ENCODE data around the gene CFAP46. TPM values are rescaled to one million over a fixed set of nuclear protein-coding genes. Genes with fewer than 3 reads are reported as not detected.

Gene CFAP46
- 1.1 and 3.0 TPM in 2 replicates for total RNA-seq

GRCh38 chr10:132942101-132943057, at the start of gene CFAP46:
Gene CFAP46 (minus strand): TSS chr10:132942570. CDS start chr10:132942484, 86 bp downstream.
- no peak for DNase-seq (ENCODE audit: low read depth, low spot score)

GRCh38 chr10:132991706-132992432, 49.5 kb upstream of the CFAP46 start:
- DNase-seq (ENCODE audit: low read depth, low spot score): no peak

- DNase-seq (ENCODE audit: low read depth, low spot score): no peak
Observed at GRCh38 chr10:132990684-132991545, 48.5 kb upstream of the CFAP46 start.

GRCh38 chr10:132989476-132990415, 47.4 kb upstream of the CFAP46 start:
- DNase-seq (ENCODE audit: low read depth, low spot score): no peak

GRCh38 chr10:132988988-132989387, 46.6 kb upstream of the CFAP46 start:
- no peak for DNase-seq (ENCODE audit: low read depth, low spot score)

- peak; percentile 44 for DNase-seq (ENCODE audit: low read depth, low spot score)
Observed at GRCh38 chr10:132987671-132988571, 45.6 kb upstream of the CFAP46 start.

GRCh38 chr10:132986978-132987377, 44.6 kb upstream of the CFAP46 start:
- no peak for DNase-seq (ENCODE audit: low read depth, low spot score)

GRCh38 chr10:132986576-132986975, 44.2 kb upstream of the CFAP46 start:
- DNase-seq (ENCODE audit: low read depth, low spot score): no peak

GRCh38 chr10:132986076-132986475, 43.7 kb upstream of the CFAP46 start:
- DNase-seq (ENCODE audit: low read depth, low spot score): no peak

GRCh38 chr10:132985546-132985900, 43.2 kb upstream of the CFAP46 start:
- DNase-seq (ENCODE audit: low read depth, low spot score): no peak

- no peak for DNase-seq (ENCODE audit: low read depth, low spot score)
Observed at GRCh38 chr10:132984801-132985545, 42.6 kb upstream of the CFAP46 start.

- no peak for DNase-seq (ENCODE audit: low read depth, low spot score)
Observed at GRCh38 chr10:132984008-132984295, 41.6 kb upstream of the CFAP46 start.

- DNase-seq (ENCODE audit: low read depth, low spot score): no peak
Observed at GRCh38 chr10:132983252-132984007, 41.1 kb upstream of the CFAP46 start.

- no peak for DNase-seq (ENCODE audit: low read depth, low spot score)
Observed at GRCh38 chr10:132982301-132982989, 40.1 kb upstream of the CFAP46 start.

GRCh38 chr10:132981746-132982145, 39.4 kb upstream of the CFAP46 start:
- no peak for DNase-seq (ENCODE audit: low read depth, low spot score)

- DNase-seq (ENCODE audit: low read depth, low spot score): no peak
Observed at GRCh38 chr10:132981173-132981555, 38.8 kb upstream of the CFAP46 start.

- DNase-seq (ENCODE audit: low read depth, low spot score): no peak
Observed at GRCh38 chr10:132980426-132981172, 38.2 kb upstream of the CFAP46 start.
